ENCODE data around the gene TEDC2.

TEDC2 gene

GRCh38 chr16:2497695-2498484 is 38.0 kb downstream of the TEDC2 start:
- DNase-seq: no peak

DNA sequence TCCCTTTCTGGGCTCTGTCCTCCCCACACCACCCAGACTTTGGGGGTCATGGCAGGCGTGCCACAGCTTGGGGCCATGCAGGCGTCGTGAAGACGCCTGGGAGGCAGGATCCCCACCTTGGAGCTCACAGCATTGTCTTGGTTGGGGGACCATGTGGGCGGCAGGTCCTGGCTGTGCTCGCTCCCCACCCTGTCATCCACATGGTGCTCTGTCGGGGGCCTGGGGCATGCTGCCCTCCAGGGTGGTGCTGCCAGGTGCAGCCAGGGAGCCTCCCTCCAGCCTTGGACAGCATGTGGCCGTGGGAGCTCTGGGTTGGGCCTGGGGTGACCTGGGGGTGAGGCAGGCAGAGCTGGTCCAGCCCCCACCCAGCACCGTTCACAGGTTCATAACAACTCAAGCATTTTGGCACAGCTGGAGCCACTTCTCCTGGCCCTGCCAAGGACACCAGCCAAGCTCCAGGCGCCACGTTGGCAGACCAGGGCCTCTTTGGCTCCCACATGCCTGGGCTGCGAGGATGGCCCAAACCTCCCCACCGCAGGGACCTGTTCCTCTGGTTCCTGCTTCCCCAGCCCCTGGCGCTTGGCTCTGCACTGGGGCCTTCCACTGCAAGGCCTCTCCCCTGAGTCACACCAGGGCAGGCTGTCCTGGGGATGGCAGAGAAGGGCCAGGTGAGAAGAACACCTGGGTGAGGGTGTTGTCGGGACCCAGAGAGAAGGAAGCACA is 38.8 kb downstream of the TEDC2 start:
- DNase-seq: no peak

DNA sequence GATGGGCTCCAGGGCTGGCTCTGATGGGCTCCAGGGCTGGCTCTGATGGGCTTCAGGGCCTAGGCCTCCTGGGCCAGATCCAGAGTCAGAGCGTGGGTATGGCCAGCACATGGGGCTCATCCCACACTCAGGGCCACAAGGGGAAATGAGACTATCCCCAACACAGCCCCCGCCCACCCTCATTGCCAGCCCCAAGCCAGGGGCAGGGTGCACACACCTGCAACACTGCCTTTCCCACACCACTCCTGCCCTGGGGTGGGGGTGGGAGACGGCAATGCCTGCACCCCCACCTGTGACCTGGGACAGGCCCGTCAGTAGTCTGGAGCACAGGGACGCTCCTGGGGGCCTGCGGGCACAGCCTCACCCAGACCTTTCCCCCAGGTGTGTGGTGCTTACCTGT is 39.5 kb downstream of the TEDC2 start:
- DNase-seq: no peak

GRCh38 chr16:2499890-2500429 is 40.1 kb downstream of the TEDC2 start:
- no peak for DNase-seq

- no peak for DNase-seq
Observed at GRCh38 chr16:2500430-2500917, 40.6 kb downstream of the TEDC2 start.

DNA sequence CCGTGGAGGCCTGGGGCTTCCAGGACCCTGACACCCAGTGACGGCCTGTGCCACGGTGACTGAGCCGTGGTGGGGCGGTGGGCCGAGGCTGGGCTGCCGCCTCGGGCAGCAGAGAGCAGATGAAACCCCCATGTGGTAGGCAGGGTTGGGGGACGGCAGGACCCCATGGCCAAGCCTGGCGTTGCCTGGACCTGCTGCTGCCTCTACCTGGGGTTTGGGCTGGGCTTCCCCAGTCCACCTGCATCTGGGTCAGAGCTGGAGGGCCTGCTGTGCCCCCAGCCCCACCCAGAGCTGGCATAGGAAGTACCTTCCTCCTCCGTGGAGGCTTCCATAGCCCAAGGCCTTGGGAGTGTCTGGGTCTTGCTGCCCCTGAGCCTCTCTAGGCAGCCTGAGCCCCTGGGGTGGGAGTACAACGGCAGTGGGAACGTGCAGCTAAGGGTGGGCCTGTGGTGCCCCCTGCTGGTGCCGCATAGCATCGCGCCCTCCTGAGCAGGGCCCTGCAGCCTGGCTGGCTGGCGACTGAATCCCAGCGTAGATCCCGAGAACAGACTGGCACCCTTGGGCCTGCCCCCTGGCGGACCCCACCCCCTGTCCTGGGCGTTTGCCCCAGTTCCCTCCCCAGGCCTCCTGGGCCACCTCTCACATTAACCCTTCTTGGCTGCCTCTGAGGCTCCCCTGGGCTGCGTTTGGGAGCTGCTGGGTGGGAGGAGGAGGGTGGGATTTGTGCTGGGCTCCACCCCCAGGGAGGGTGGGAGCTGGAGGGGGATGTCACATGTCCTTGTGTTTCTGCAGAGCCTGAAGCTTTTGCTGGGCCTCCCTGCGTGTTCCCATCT is 41.2 kb downstream of the TEDC2 start:
- peak; percentile 90 for DNase-seq

GRCh38 chr16:2501946-2502895 is 42.3 kb downstream of the TEDC2 start:
- DNase-seq: no peak

- no peak for DNase-seq
Observed at GRCh38 chr16:2505695-2506094, 45.8 kb downstream of the TEDC2 start.

DNA sequence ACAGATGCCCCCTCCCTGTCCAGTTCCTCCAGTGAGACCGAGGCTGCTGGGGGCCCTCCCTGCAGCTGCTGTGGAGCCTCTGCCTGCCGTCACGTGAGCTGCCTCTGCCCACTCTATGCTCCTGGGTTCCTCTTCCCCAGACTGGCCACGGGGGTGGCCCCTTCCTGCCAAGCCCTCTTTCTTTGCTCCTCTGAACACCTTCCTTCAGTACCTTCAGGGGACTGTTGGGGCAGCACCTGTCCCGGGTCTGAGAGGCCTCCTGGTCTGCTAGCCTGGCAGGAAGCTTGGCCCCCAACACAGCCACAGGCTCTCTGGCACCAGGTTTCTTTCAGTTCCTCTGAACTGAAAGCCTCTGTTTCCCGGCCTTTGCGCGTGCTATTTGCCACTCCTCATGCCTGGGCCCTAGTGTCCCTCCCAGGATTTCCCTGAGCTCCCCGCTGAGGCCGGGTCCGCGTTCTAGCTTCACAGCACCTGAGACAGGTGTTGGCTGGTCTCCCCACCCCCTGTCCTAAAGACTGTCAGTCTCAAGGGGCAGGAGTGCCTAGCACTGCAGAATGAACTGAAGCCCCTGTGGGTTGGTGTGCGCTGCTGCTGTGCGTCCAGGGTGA is 47.2 kb downstream of the TEDC2 start:
- no peak for DNase-seq

DNA sequence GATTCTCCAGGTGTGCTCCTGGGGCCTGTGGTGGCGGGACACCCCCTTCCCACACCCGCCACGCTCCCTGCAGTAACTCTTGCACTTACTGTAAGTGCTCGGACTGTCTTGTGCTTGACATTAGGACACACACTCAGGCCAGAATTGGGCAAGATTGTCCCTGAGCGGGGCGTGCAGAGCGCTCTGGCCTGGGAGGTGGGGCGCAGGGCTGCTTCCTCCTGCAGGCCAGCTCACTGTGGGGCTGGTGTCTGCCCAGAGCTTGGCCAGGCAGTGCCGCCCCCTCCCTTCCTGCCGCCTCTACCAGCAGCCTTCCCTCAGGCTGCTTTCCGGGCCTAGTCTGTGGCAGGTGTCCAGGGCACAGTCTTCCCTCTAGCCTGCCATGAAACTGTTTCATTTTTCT is 47.8 kb downstream of the TEDC2 start:
- no peak for DNase-seq

GRCh38 chr16:2508722-2509400 is 49.0 kb downstream of the TEDC2 start:
- DNase-seq: no peak

DNA sequence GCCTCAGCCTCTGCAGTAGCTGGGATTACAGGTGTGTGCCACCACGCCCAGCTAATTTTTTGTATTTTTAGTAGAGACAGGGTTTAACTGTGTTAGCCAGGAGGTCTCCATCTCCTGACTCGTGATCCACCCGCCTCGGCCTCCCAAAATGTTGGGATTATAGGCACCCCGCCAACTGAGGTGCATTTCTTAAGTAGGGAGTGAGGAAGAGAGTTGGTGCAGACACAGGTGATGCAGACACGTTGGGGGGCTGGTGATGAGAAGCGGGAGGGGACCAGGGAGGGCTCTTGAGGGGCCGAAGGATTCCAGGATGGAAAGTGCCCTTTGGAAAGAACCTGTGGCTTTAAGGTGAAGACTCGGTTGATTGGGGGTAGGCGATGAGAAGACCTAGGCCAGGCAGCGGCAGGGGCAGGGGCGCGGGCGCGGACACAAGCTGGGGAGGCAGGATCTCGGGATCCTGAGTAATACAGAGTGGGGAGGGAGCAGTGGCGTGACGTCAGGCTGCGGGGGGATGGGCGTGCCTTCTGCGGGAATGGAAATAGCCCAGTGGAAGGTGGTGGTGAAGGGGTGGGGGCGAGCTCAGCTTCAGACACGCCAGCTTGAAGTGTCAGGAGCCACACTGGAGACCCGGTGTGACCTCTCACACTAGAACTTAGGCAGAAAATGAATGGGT is 51.4 kb downstream of the TEDC2 start:
- DNase-seq: no peak

DNA sequence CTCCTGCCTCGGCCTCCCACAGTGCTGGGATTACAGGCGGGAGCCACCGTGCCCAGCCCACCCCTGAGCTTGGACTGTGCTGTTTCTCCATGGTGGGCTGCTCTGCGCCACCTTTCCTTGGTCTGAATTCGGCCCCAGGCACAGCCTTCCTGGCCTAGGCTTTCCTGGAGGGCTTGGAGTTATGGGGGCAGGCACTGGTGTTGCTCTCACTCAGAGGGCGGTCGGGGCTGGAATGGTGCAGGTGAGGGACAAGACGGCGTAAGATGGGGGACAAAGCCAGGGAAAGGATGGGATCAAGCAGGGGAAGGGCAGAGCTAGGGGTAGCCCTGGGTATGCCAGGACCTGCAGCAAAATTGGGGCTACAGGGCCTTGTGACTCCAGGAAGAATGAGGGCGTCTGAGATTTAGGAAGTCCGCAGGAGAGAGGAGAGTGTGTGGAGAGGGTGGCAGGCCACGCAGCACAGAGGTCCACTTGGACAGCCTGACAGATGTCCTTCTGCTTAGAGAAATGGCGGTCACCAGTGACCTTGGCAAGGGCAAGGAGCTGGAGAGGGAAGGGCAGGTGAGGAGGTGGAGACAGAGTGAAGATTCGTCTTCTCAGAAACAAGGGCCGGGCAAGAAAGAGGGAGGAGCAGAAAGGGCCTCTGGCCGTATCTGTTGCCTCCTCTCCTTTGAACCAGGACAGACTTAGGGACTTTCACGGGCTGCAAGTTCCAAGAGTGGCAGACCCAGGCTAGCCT is 52.3 kb downstream of the TEDC2 start:
- DNase-seq: no peak

GRCh38 chr16:2512735-2513404 is 53.0 kb downstream of the TEDC2 start:
- no peak for DNase-seq

DNA sequence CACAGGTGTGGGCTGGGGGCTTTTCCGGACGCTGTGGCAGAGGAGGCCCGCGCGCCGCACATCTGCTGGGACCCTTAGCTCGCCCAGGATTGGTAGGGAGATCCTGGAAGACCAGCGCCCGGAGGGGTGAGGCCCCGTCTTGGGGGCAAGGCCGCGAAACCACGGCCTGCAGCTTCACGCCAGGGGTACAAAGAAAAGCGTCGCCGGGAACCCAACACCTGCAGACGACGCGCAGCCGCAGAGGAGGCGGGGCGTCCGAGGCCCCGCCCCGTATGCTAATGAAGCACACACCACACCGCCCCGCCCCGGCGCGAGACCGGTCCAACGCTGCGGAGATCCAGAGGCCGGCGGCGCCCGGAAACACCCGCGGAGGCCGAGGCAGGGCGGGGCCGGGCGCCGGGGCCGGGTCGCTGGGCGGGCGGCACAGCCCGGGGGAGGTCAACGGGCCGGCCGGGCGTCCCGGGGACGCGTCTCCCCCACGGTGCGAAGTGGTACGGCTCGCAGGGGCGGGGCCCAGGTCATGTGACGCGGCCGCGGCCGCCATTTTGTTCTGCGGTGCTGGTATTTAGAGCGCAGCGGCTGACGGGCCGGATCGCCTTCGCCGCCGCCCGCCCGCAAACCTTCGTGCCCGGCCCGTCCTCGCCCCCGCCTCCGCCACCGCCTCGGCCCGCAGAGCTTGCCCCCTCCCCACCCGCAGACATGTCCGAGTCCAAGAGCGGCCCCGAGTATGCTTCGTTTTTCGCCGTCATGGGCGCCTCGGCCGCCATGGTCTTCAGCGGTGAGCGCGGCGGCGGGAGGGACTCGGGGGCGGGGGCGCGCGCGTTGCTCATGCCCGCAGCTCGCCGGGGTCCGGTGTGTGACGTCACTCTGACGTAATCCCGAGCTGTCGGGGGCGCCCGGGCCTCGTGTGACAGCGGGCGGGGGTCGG is 53.8 kb downstream of the TEDC2 start, which contains the start of gene ATP6V0C:
TSS of gene ATP6V0C (plus strand) at position 548 of the 928 bp plus-strand sequence. CDS start at position 700, 152 bp downstream.
- DNase-seq: peak; percentile 91

All from midbrain (tissue), 1 donor.